ENCODE measurements around the gene UBTD2.
A peak's percentile ranks its signal among the peaks of the same experiment; 100 is the strongest.
"Not testable (repeated sequence)": the region's sequence is repeated elsewhere in the genome, so short reads cannot be mapped to it uniquely, and the experiment has no call there.

The UBTD2 gene

DNA sequence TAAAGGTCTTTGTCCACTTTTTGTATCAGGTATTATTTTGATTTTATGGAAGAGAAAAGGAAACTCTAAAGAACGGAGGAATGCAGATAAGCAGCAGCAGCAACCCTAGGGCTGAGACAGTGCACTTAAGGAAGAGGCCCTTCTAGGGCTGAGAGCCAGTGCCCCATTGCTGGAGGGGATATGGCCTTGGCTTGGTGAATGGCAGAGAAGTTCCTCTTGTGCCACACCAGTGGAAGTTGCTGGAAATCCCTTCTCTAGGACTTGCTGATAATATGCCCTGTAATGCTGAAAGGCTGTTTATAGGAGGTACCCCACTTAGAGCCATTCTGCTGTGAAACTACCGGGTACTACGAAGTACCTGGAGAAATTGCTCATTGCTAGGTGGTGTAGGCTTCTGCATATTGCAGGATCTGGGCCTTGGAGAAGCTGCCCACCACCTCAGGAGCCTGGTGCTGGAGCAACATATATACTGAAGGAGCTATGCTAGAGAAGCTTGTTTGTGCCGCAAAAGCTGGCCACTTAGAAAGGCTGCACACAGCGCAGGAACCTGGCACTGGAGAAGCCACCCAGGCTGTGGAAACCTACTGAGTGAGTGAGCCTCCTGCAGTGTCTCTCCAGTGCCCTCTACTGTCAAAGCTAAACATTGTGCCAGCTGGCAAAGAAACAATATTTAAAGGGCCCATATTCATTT lies 9.6 kb upstream of the UBTD2 start:
- FAIRE-seq: no peak
- peak; percentile 71 for DNase-seq (ENCODE audit: low spot score)

DNA sequence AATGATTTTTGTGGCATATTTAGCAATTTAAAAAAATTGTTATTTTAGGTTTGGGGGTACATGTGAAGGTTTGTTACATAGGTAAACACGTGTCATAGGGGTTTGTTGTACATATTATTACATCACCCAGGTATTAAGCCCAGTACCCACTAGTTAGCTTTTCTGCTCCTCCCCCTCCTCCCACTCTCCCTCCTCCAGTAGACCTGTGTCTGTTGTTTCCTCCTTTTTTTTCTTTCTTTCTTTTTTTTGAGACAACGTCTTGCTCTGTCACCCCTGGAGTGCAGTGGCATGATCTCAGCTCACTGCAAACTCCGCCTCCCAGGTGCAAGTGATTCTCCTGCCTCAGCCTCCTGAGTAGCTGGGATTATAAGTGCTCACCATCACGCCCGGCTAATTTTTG lies 8.3 kb upstream of the UBTD2 start:
- DNase-seq (ENCODE audit: low spot score); FAIRE-seq: not testable (repeated sequence)

- FAIRE-seq: no peak
- no peak for DNase-seq (ENCODE audit: low spot score)
Measured at GRCh38 chr5:172288465-172288864, 4.9 kb upstream of the UBTD2 start.

DNA sequence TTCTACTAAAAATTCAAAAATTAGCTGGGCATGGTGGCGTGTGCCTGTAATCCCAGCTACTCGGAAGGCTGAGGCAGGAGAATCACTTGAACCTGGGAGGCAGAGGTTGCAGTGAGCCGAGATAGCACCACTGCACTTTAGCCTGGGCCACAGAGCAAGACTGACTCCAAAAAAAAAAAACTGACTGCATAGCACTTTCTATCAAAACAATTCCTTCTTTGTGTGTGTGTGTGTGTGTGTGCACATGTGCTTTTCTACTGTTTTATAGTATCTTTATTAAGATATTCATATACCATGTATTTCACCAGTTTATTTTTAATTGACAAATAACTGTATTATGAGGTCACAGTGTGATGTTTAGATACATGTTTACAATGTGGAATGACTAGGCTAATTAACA lies 3.6 kb upstream of the UBTD2 start:
- FAIRE-seq; DNase-seq (ENCODE audit: low spot score): not testable (repeated sequence)

DNA sequence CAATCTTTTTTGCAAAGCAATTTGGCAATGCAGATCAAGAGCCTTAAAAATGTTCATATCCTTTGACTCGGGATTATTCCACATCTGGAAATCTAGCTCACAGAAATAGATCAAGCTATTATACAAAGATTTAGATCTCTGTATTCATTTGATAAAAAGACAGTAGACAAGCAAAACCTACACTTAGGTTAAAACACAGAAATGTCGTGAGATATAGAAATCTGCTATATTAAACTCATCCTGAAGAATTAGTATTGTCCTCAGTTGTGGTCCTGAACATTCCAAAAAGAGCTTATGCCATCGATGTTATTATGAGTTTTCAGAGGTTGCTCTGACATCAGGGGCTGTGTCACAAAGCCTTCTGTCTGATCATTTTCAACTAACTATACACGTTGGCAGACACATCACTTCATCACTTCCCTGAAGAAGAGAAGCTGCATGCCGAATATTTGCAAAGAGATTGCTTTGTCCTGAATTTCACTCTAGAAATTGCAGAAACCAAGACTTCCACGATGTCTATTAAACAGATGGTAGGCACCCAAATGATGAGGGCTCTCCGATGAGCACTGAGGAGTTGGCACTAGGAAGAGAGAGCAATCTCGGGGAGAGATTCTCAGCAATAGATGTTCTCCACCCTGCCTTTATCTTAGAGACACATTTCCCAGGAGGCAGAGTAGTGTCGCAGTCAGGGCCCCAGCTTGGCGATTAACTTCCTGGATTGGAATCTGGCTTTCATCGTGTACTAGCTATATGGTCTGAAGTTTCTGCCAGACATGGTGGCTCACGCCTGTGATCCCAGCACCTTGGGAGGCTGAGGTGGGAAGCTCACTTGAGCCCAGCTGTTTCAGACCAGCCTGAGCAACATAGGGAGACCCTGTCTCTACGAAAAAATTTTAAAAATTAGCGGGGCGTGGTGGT lies 1.9 kb upstream of the UBTD2 start:
- DNase-seq (ENCODE audit: low spot score): no peak
- FAIRE-seq: no peak

DNA sequence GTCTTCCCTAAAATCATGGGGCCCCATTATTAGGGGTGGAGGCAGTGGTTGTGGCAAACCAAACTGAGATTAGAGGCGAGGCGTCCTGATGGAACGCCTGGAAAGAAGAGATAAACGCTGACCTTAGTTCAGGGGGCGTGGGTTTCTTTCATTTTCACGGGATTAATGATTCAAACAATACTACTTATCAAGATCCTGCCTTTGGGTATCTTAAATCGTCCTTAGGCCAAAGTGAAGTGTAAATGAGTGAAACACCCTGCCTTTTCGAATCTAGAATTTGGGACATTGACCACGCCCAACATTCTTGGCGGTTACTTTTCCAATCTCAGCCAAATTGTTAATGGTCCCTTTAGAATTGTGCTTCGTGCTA lies 1.0 kb upstream of the UBTD2 start:
- no peak for DNase-seq (ENCODE audit: low spot score)
- FAIRE-seq: no peak

- DNase-seq (ENCODE audit: low spot score): peak; percentile 97
- FAIRE-seq: peak; percentile 76
Measured at GRCh38 chr5:172283862-172284610, 472 bp upstream of the UBTD2 start.

DNA sequence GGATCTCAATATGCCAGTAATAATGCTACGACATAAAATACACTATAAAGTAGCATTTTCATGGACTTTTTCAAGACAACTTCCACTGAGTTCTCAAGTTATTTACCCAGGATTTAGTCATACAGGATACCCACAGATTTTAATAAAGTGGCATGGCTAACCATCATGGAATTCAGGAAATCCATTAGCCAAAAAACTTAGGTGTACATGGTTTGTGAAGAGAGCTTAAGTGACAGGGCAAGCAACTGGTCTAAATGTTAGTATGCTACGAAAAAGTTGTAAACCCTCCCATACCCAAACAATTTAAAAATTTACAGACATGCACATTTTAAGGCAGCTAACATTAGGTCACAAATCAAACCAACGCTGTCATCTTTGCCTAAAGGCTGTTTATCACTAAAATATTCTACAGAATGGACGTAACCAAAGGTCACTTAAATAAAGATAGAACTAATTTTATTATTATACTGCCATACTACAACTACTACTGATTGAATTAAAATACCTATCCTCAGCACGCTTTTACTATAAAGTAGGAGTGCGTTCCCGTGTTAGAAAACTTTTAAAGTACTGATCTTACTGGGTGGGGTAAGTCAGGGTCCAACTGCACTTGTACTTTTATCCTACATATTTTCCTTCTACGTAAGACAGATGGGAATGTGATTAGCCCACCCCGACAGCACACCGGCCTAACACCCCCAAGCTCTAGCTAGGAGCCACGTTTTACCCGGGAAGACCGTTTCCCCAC lies 1.1 kb downstream of the UBTD2 start:
- DNase-seq (ENCODE audit: low spot score): no peak
- no peak for FAIRE-seq

DNA sequence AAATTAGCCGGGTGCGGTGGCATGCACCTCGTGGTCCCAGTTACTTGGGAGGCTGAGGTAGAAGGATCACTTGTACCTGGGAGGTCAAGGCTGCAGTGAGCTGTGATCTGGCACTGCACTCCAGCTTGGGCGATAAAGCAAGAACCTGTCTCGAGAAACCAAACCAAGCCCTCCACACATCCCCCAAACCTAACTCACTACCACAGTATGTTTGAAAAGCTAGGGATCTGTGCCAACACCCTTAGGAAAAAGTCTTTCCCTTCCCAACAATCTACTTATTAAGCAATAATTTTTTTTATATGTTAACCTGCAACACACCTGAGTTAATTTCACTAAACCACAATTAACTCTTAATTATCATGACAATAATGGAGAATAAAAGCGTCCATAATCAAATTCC lies 2.2 kb downstream of the UBTD2 start:
- FAIRE-seq: no peak
- no peak for DNase-seq (ENCODE audit: low spot score)

- DNase-seq (ENCODE audit: low spot score): no peak
- no peak for FAIRE-seq
Measured at GRCh38 chr5:172280929-172281328, 2.6 kb downstream of the UBTD2 start.

GRCh38 chr5:172280317-172280716 lies 3.2 kb downstream of the UBTD2 start:
- DNase-seq (ENCODE audit: low spot score) (no peak), FAIRE-seq (no peak)

GRCh38 chr5:172278356-172278755 lies 5.2 kb downstream of the UBTD2 start:
- FAIRE-seq (no peak), DNase-seq (ENCODE audit: low spot score) (no peak)

- no peak for DNase-seq (ENCODE audit: low spot score)
- peak; percentile 20 for FAIRE-seq
Measured at GRCh38 chr5:172276214-172276613, 7.3 kb downstream of the UBTD2 start.

DNA sequence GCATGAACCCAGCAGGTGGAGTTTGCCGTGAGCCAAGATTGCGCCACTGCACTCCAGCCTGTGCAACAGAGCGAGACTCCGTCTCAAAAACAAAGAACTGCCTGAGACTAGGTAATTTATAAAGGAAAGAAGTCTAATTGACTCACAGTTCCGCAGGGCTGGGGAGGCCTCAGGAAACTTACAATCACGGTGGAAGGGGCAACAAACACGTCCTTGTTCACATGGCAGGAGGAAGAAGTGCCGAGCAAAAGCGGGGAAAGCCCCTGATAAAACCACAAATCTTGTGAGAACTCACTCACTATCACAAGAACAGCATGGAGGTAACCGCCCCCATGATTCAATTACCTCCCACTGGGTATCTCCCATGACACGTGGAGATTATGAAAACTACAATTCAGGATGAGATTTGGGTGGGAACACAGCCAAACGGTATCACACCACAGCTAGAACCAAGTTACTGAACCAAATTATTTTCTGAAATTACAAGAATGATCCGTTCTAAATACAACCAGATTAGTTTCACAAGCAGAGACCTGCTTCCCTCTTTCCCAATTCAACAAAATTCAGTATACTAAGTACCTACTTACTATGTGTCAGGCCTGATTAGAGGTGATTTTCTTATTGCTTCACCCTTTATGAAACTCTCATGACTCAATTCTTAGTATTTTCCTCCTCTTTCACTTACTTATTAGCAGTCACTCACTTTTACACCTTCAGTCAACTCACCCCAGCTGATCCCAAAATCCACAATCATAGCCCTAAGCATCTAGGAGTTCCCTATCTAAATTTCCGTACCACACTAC lies 8.4 kb downstream of the UBTD2 start:
- no peak for FAIRE-seq

GRCh38 chr5:172267943-172268342 lies 15.6 kb downstream of the UBTD2 start:
- no peak for FAIRE-seq
- DNase-seq (ENCODE audit: low spot score): no peak

More for the DNA sequence above, 8.4 kb downstream of the UBTD2 start:
- DNase-seq (ENCODE audit: low spot score): no peak

- FAIRE-seq: no peak
- DNase-seq (ENCODE audit: low spot score): no peak
Measured at GRCh38 chr5:172266676-172267092, 16.9 kb downstream of the UBTD2 start.

DNA sequence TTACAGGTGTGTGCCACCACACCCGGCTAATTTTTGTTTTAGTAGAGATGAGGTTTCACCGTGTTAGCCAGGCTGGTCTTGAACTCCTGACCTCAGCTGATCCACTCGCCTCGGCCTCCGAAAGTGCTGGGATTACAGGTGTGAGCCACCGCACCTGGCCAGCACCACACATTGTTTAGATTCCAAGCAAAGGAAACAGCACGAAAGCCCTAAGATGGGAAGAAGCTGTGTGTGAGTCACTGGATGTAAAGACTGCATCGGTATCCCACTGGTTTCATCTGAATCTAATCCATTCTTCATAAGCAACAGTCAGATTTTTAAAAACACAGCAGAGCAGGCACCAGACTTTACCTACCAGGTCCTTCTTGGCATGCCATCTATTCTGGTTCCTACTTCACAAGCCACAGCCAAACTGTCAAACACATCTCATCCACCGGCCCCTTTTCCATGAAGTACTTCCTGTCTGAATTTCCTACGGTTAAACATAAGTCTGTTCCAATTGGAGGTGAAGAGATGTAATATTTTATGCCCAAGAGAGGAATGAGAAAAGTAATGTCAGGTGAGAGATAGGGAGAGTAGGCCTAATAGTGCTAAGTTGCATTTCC lies 17.4 kb downstream of the UBTD2 start:
- FAIRE-seq: no peak
- DNase-seq (ENCODE audit: low spot score): no peak

- FAIRE-seq: no peak
Measured at GRCh38 chr5:172264815-172265395, 18.7 kb downstream of the UBTD2 start.

GRCh38 chr5:172255444-172255843 lies 28.1 kb downstream of the UBTD2 start:
- no peak for DNase-seq (ENCODE audit: low spot score)
- no peak for FAIRE-seq

More at GRCh38 chr5:172264815-172265395, 18.7 kb downstream of the UBTD2 start:
- no peak for DNase-seq (ENCODE audit: low spot score)

GRCh38 chr5:172252501-172252900 lies 31.1 kb downstream of the UBTD2 start:
- DNase-seq (ENCODE audit: low spot score) (no peak), FAIRE-seq (no peak)
